K562 (cell line): ENCODE measurements around the gene TNFSF9. TPM values are rescaled to one million over a fixed set of nuclear protein-coding genes. Genes with fewer than 3 reads are reported as not detected.

Experiments used
- ASH1L ChIP-seq: fragments of 450-650 bp; IDR thresholded peaks from 2 replicates; pipeline ENCODE4 v1.6.1; 2018; ENCODE audit warnings: borderline replicate concordance, mild to moderate bottlenecking, low read depth; ENCODE audit not compliant: partially characterized antibody
- BDP1 ChIP-seq: IDR thresholded peaks from 3 replicates; pipeline ENCODE4 v1.6.1; 2011; ENCODE audit not compliant: insufficient read length, insufficient read depth
- BRCA1 ChIP-seq, 2 experiments: fragments of 450-650 bp in 1 of 2; sonication (generic) in 1 of 2; formaldehyde crosslinking in 1 of 2; IDR thresholded peaks; 2 replicates each; pipeline versions ENCODE4 v1.5.0 to v1.6.1; 2017 to 2020; ENCODE audit warnings: mild to moderate bottlenecking in 1 of 2, missing genetic modification reagents in 1 of 2
- CSDE1 ChIP-seq, 2 experiments: fragments of 450-650 bp; IDR thresholded peaks; 2 replicates each; pipeline ENCODE4 v1.6.1; 2016; ENCODE audit warnings: mild to moderate bottlenecking in 1 of 2
- DPF2 ChIP-seq: fragments of 450-650 bp; IDR thresholded peaks from 2 replicates; pipeline ENCODE4 v1.6.1; 2016
- ESRRB ChIP-seq: fragments of 250-450 bp; sonication (Bioruptor Pico); IDR thresholded peaks from 2 replicates; pipeline ENCODE4 v1.5.0; 2020; ENCODE audit warnings: mild to moderate bottlenecking, moderate library complexity, borderline replicate concordance
- HDAC8 ChIP-seq: fragments of 450-650 bp; IDR thresholded peaks from 2 replicates; pipeline ENCODE4 v1.6.1; 2016; ENCODE audit warnings: mild to moderate bottlenecking, missing genetic modification characterization, moderate library complexity, missing compliant biosample characterization
- LEF1 ChIP-seq: fragments of 450-650 bp; IDR thresholded peaks from 2 replicates; pipeline ENCODE4 v1.6.1; 2016; ENCODE audit warnings: mild to moderate bottlenecking
- MEF2D ChIP-seq: conservative IDR thresholded peaks from 2 replicates; pipeline ENCODE4 v1.6.1; 2016; ENCODE audit warnings: low read depth, missing genetic modification characterization, missing compliant biosample characterization
- MYNN ChIP-seq, 2 experiments: sonication (generic); formaldehyde crosslinking in 1 of 2; IDR thresholded peaks; 2 replicates each; pipeline versions ENCODE4 v1.5.0 to v1.6.1; 2016 to 2020; ENCODE audit warnings: antibody characterized with exemption in 1 of 2, missing genetic modification reagents in 1 of 2
- NR3C1 ChIP-seq: sonication (generic); formaldehyde crosslinking; IDR thresholded peaks from 2 replicates; pipeline ENCODE4 v1.8.1; 2022; ENCODE audit warnings: missing genetic modification reagents
- RFX5 ChIP-seq: IDR thresholded peaks from 2 replicates; pipeline ENCODE4 v1.6.1; 2011; ENCODE audit warnings: low read depth, mild to moderate bottlenecking, improper control_type of control experiment, low read length
- RHOXF2B ChIP-seq: fragments of 250-450 bp; sonication (Bioruptor Pico); conservative IDR thresholded peaks from 2 replicates; pipeline ENCODE4 v1.5.1; 2021
- SMAD3 ChIP-seq: fragments of 450-650 bp; formaldehyde crosslinking; conservative IDR thresholded peaks from 2 replicates; pipeline ENCODE4 v1.4.0; 2020; ENCODE audit warnings: mild to moderate bottlenecking
- SP1 ChIP-seq: sonication (generic); formaldehyde crosslinking; IDR thresholded peaks from 2 replicates; pipeline ENCODE4 v1.8.1; 2022; ENCODE audit warnings: mild to moderate bottlenecking, missing genetic modification reagents
- SREBF1 ChIP-seq: fragments of 150-350 bp; IDR thresholded peaks from 2 replicates; pipeline ENCODE4 v1.6.1; 2014; ENCODE audit warnings: antibody characterized with exemption, low read depth, low read length, borderline replicate concordance
- SRSF7 ChIP-seq: fragments of 200-400 bp; formaldehyde crosslinking; optimal IDR thresholded peaks from 2 replicates; pipeline ENCODE3; 2017; ENCODE audit warnings: mild to moderate bottlenecking, low read depth, low read length
- TAF15 ChIP-seq: fragments of 200-400 bp; formaldehyde crosslinking; IDR thresholded peaks from 2 replicates; pipeline ENCODE4 v1.6.1; 2017; ENCODE audit warnings: mild to moderate bottlenecking, low read depth, low read length, moderate library complexity
- ZBTB1 ChIP-seq: sonication (generic); formaldehyde crosslinking; IDR thresholded peaks from 2 replicates; pipeline ENCODE4 v1.8.1; 2023; ENCODE audit warnings: missing genetic modification reagents, low read depth, mild to moderate bottlenecking, borderline replicate concordance
- ZNF408 ChIP-seq: fragments of 250-450 bp; sonication (Bioruptor Pico); IDR thresholded peaks from 2 replicates; pipeline ENCODE4 v1.4.0; 2020; ENCODE audit warnings: low read depth, mild to moderate bottlenecking, moderate library complexity
- ZNF586 ChIP-seq: fragments of 450-650 bp; formaldehyde crosslinking; conservative IDR thresholded peaks from 2 replicates; pipeline ENCODE4 v1.4.0; 2020; ENCODE audit warnings: mild to moderate bottlenecking, moderate library complexity
- polyA plus RNA-seq, 8 experiments: library from polyadenylated mRNA; depleted of rRNA in 4 of 8; stranded (reverse) in 5 of 8; unstranded in 3 of 8; fragments of >200 nt; fragmentation: Nextera tagmentation in 2 of 8; fragmentation: Illumina TruSeq in 1 of 8; extraction: Ambion mirVana in 2 of 8; extraction: Trizol in 1 of 8; gene quantifications; 2 replicates each; pipeline versions ENCODE4 v1.2.1 to v1.2.3, GENCODE V29; 2011 to 2014; ENCODE audit warnings: inconsistent platforms in 1 of 8, missing spikeins in 1 of 8
- total RNA-seq, 7 experiments: library from RNA; depleted of rRNA in 6 of 7; stranded (reverse); fragments of >200 nt in 6 of 7; fragmentation: Illumina TruSeq in 2 of 7; extraction: Trizol in 2 of 7; gene quantifications; 2 replicates each; pipeline versions ENCODE4 v1.2.1 to v1.2.3, GENCODE V29; 2011 to 2021; ENCODE audit warnings: low replicate concordance in 1 of 7
- TF ChIP-seq, protein P1 (sequence below): fragments of 450-650 bp; IDR thresholded peaks from 2 replicates; pipeline ENCODE4 v1.6.1; 2014; ENCODE audit warnings: low read depth, mild to moderate bottlenecking, moderate library complexity, borderline replicate concordance
- TF ChIP-seq, protein P2 (sequence below): fragments of 250-450 bp; sonication (Bioruptor Pico); IDR thresholded peaks from 2 replicates; pipeline ENCODE4 v1.8.0; 2022; ENCODE audit warnings: moderate library complexity, mild to moderate bottlenecking, inconsistent platforms
- TF ChIP-seq, protein P3 (sequence below): sonication (generic); formaldehyde crosslinking; IDR thresholded peaks from 2 replicates; pipeline ENCODE4 v1.5.0; 2020; ENCODE audit warnings: missing genetic modification reagents
- TF ChIP-seq, protein P4 (sequence below): fragments of 250-450 bp; sonication (Bioruptor Pico); IDR thresholded peaks from 2 replicates; pipeline ENCODE4 v1.5.0; 2021; ENCODE audit warnings: mild to moderate bottlenecking, borderline replicate concordance

The TNFSF9 gene
- total and polyA plus RNA-seq, 9 of the 15 experiments (the other 6 are each of a cell fraction or from before 2014, with no cell fraction given) = 1.4 to 17.9 (median 6.5) TPM

DNA sequence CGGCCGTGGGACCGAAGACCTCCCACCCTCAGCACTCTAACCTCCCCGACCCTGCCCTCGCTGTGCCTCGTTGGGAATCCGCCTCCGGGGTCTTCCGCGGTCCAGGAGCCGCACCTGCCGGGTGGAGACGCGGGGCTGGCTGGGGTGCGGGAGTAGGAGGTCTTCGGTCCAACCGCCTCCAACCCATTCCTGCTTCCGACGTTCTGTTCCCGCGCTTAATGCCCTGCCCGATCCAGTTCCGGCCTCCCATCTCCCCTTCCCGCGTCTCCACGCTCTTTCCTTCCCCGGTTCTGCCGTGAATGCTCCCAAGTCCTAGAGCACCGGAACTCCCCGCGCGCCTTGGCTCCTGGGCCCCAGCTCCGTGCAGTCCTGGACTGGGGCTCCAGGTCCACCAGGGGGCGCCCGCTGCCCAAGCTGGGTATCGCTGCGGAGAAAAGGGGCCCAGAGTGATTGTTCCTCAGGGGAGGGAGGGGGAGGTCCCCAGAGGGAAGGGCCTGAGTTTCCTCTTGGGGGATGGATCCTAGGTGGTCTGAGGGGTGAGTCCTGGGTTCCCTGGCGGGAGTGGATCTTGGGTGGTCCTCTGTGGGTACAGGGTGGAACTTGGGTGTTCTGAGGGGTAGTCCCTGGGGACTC lies 14.1 kb upstream of the TNFSF9 start (continued):
- TF ChIP-seq SREBF1 (no peak), MYNN (IDR thresholded peaks at IDR 0.05) (no peak; the same call in 1 of the 2 replicates), MYNN (CRISPR knock-in tag; IDR thresholded peaks at IDR 0.05) (no peak), BRCA1 (IDR thresholded peaks at IDR 0.05) (no peak), BRCA1 (CRISPR knock-in tag; IDR thresholded peaks at IDR 0.05) (no peak), SMAD3 (no peak), ASH1L (no peak), RFX5 (no peak), SP1 (CRISPR knock-in tag) (peak; percentile 35; the same call in 1 of the 2 replicates), BDP1 (no peak), ZNF586 (CRISPR knock-in tag) (no peak), HDAC8 (tag) (no peak), LEF1 (no peak), TAF15 (no peak), RHOXF2B (CRISPR knock-in tag) (no peak), NR3C1 (CRISPR knock-in tag) (no peak), MEF2D (tag) (no peak), ZNF408 (no peak), DPF2 (no peak), SRSF7 (no peak), ZBTB1 (CRISPR knock-in tag) (no peak), CSDE1 (IDR thresholded peaks at IDR 0.05) (no peak), ESRRB (CRISPR knock-in tag) (no peak)
- TF ChIP-seq, protein P1, sequence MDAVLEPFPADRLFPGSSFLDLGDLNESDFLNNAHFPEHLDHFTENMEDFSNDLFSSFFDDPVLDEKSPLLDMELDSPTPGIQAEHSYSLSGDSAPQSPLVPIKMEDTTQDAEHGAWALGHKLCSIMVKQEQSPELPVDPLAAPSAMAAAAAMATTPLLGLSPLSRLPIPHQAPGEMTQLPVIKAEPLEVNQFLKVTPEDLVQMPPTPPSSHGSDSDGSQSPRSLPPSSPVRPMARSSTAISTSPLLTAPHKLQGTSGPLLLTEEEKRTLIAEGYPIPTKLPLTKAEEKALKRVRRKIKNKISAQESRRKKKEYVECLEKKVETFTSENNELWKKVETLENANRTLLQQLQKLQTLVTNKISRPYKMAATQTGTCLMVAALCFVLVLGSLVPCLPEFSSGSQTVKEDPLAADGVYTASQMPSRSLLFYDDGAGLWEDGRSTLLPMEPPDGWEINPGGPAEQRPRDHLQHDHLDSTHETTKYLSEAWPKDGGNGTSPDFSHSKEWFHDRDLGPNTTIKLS = peak; percentile 66; the same call in 1 of the 2 replicates
- TF ChIP-seq, protein P2, sequence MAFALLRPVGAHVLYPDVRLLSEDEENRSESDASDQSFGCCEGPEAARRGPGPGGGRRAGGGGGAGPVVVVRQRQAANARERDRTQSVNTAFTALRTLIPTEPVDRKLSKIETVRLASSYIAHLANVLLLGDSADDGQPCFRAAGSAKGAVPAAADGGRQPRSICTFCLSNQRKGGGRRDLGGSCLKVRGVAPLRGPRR = no peak
- TF ChIP-seq, protein P3, sequence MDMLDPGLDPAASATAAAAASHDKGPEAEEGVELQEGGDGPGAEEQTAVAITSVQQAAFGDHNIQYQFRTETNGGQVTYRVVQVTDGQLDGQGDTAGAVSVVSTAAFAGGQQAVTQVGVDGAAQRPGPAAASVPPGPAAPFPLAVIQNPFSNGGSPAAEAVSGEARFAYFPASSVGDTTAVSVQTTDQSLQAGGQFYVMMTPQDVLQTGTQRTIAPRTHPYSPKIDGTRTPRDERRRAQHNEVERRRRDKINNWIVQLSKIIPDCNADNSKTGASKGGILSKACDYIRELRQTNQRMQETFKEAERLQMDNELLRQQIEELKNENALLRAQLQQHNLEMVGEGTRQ (CRISPR knock-in tag) = no peak
- TF ChIP-seq, protein P4, sequence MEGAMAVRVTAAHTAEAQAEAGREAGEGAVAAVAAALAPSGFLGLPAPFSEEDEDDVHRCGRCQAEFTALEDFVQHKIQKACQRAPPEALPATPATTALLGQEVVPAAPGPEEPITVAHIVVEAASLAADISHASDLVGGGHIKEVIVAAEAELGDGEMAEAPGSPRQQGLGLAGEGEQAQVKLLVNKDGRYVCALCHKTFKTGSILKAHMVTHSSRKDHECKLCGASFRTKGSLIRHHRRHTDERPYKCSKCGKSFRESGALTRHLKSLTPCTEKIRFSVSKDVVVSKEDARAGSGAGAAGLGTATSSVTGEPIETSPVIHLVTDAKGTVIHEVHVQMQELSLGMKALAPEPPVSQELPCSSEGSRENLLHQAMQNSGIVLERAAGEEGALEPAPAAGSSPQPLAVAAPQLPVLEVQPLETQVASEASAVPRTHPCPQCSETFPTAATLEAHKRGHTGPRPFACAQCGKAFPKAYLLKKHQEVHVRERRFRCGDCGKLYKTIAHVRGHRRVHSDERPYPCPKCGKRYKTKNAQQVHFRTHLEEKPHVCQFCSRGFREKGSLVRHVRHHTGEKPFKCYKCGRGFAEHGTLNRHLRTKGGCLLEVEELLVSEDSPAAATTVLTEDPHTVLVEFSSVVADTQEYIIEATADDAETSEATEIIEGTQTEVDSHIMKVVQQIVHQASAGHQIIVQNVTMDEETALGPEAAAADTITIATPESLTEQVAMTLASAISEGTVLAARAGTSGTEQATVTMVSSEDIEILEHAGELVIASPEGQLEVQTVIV = no peak
